GM12872 (cell line): ENCODE data around the gene EEF1G.

Source experiments
- CTCF ChIP-seq: IDR thresholded peaks from 3 replicates; pipeline ENCODE4 v1.5.1; 2011; ENCODE audit warnings: low read depth, mild to moderate bottlenecking, low read length, moderate library complexity; ENCODE audit not compliant: insufficient read depth

The EEF1G gene

GRCh38 chr11:62543680-62544444 is 29.8 kb downstream of the EEF1G start:
- TF ChIP-seq CTCF, result no peak

GRCh38 chr11:62542750-62543567 is 30.7 kb downstream of the EEF1G start:
- TF ChIP-seq CTCF, result peak; percentile 100

GRCh38 chr11:62542111-62542745 is 31.5 kb downstream of the EEF1G start:
- no peak for TF ChIP-seq CTCF

GRCh38 chr11:62540804-62541701 is 32.6 kb downstream of the EEF1G start:
- TF ChIP-seq CTCF, result no peak

GRCh38 chr11:62539238-62539925 is 34.3 kb downstream of the EEF1G start:
- no peak for TF ChIP-seq CTCF

GRCh38 chr11:62538470-62539237 is 35.0 kb downstream of the EEF1G start:
- TF ChIP-seq CTCF, result no peak
